ENCODE results near the gene BNIP3.

Gene BNIP3

GRCh38 chr10:131949041-131949862, 32.5 kb downstream of the BNIP3 start (continued):
- TF ChIP-seq ZNF501 (tag by site-specific recombination; IDR thresholded peaks at IDR 0.05) = no peak
- no peak for TF ChIP-seq ZNF707 (tag by site-specific recombination; IDR thresholded peaks at IDR 0.05)
- no peak for TF ChIP-seq ZNF18 (tag by site-specific recombination; IDR thresholded peaks at IDR 0.05)
- TF ChIP-seq ZNF324 (tag by site-specific recombination; IDR thresholded peaks at IDR 0.05) = no peak
- no peak for TF ChIP-seq ATF2 (tag by site-specific recombination; IDR thresholded peaks at IDR 0.05; ENCODE audit: low read depth)
- TF ChIP-seq ZNF37A (tag by site-specific recombination; IDR thresholded peaks at IDR 0.05) = no peak
- no peak for TF ChIP-seq ZNF76 (tag by site-specific recombination; IDR thresholded peaks at IDR 0.05; ENCODE audit: borderline replicate concordance, low read depth)

GRCh38 chr10:131948501-131948900, 33.2 kb downstream of the BNIP3 start:
- peaks cover 17 to 84% of the 10 kb centered on the region in 2 experiments for H3K36me3 ChIP-seq (ENCODE audit: control insufficient read depth in 2 of 2, insufficient read depth in 1 of 2, low read length in 2 of 2)
- no peak overlapping the region for H3K27ac ChIP-seq (ENCODE audit: extremely low read depth, low read depth, low read length)
- no peaks in the 10 kb centered on the region for H3K9me3 ChIP-seq (ENCODE audit: control insufficient read depth, insufficient read depth, low read depth, low read length)
- TF ChIP-seq ZNF354C (tag by site-specific recombination; IDR thresholded peaks at IDR 0.05; ENCODE audit: borderline replicate concordance, low read depth) (no peak), ZFP69B (tag by site-specific recombination; IDR thresholded peaks at IDR 0.05) (no peak), ZSCAN4 (tag by site-specific recombination; IDR thresholded peaks at IDR 0.05) (no peak), ZNF791 (tag by site-specific recombination; IDR thresholded peaks at IDR 0.05) (no peak), ZNF747 (tag by site-specific recombination; IDR thresholded peaks at IDR 0.05) (no peak), REST (tag by site-specific recombination; IDR thresholded peaks at IDR 0.05) (no peak), ZNF658 (tag by site-specific recombination; IDR thresholded peaks at IDR 0.05) (no peak), ZNF274 (IDR thresholded peaks at IDR 0.05; ENCODE audit: low read length) (no peak), ZNF274 (tag by site-specific recombination; IDR thresholded peaks at IDR 0.05; ENCODE audit: borderline replicate concordance) (no peak), ZNF580 (tag by site-specific recombination; IDR thresholded peaks at IDR 0.05) (no peak), PRDM4 (tag by site-specific recombination; IDR thresholded peaks at IDR 0.05) (no peak), YY1 (tag by site-specific recombination; IDR thresholded peaks at IDR 0.05) (no peak), ZNF133 (tag by site-specific recombination; IDR thresholded peaks at IDR 0.05) (no peak), ZNF670 (tag by site-specific recombination; IDR thresholded peaks at IDR 0.05; ENCODE audit: low read depth) (no peak), ZNF548 (tag by site-specific recombination; IDR thresholded peaks at IDR 0.05) (no peak), ZNF324 (tag by site-specific recombination; IDR thresholded peaks at IDR 0.05) (no peak)
- H3K4me1 ChIP-seq (ENCODE audit: control insufficient read depth, insufficient read depth, low read length) = no peaks in the 10 kb centered on the region
- ChIA-PET CTCF (no interaction called here), POLR2A (no interaction called here)
- H3K4me3 ChIP-seq (ENCODE audit: low read depth, low read length) = no peak overlapping the region

All from HEK293 (cell line).